GM23338 (cell line): ENCODE data around the gene FAM13C. TPM values are rescaled to one million over a fixed set of nuclear protein-coding genes. Genes with fewer than 3 reads are reported as not detected.

Source experiments
- ATAC-seq: fragments of 200-7000 bp; cut with Tn5 transposase; 3 replicates; pipeline ENCODE4 v1.9.1; 2020
- DNase-seq: peaks from one replicate; pipeline ENCODE4 v3.0.0-alpha.2; 2015; ENCODE audit warnings: low spot score
- H2AFZ ChIP-seq: fragments of 200-600 bp; sonication (generic); 2 replicates; pipeline ENCODE4 v1.8.0; 2016; ENCODE audit warnings: antibody characterized with exemption, mild to moderate bottlenecking, moderate library complexity
- H3F3A ChIP-seq: fragments of 200-600 bp; sonication (generic); replicated peaks from 2 replicates; pipeline ENCODE4 v1.8.0; 2017; ENCODE audit warnings: antibody characterized with exemption, mixed run types, low read depth
- H3K27ac ChIP-seq: fragments of 200-600 bp; sonication (generic); 2 replicates; pipeline ENCODE4 v1.6.1; 2016; ENCODE audit warnings: low read depth
- H3K27me3 ChIP-seq: fragments of 200-600 bp; sonication (generic); 2 replicates; pipeline ENCODE4 v1.8.0; 2016; ENCODE audit warnings: mild to moderate bottlenecking, mixed run types, moderate library complexity; ENCODE audit not compliant: insufficient read depth
- H3K36me3 ChIP-seq: fragments of 200-600 bp; sonication (generic); 2 replicates; pipeline ENCODE4 v1.8.0; 2016; ENCODE audit warnings: mild to moderate bottlenecking; ENCODE audit not compliant: insufficient read depth
- H3K4me1 ChIP-seq: fragments of 200-600 bp; sonication (generic); 2 replicates; pipeline ENCODE4 v1.8.0; 2016; ENCODE audit warnings: mild to moderate bottlenecking, moderate library complexity; ENCODE audit not compliant: insufficient read depth
- H3K4me2 ChIP-seq: fragments of 200-600 bp; sonication (generic); 2 replicates; pipeline ENCODE4 v1.7.1; 2017; ENCODE audit warnings: mixed run types
- H3K4me3 ChIP-seq: fragments of 200-600 bp; sonication (generic); 2 replicates; pipeline ENCODE4 v1.6.1; 2016; ENCODE audit warnings: mixed run types
- H3K79me2 ChIP-seq: fragments of 200-600 bp; sonication (generic); replicated peaks from 2 replicates; pipeline ENCODE4 v1.8.0; 2017; ENCODE audit warnings: mild to moderate bottlenecking; ENCODE audit not compliant: insufficient read depth
- H3K9me2 ChIP-seq: fragments of 200-600 bp; sonication (generic); 2 replicates; pipeline ENCODE4 v1.8.0; 2017; ENCODE audit not compliant: insufficient read depth
- H4K20me1 ChIP-seq: fragments of 200-600 bp; sonication (generic); replicated peaks from 2 replicates; pipeline ENCODE4 v1.8.0; 2017; ENCODE audit warnings: mild to moderate bottlenecking; ENCODE audit not compliant: insufficient read depth
- H3K27ac Mint-ChIP-seq: 2 replicates; pipeline ENCODE4 v1.8.0; 2020; ENCODE audit warnings: inconsistent platforms, mild to moderate bottlenecking, moderate library complexity, mixed read lengths
- H3K27me3 Mint-ChIP-seq: 3 replicates; pipeline ENCODE4 v1.8.0; 2022; ENCODE audit warnings: low read depth, mild to moderate bottlenecking, moderate library complexity, mixed read lengths, inconsistent platforms; ENCODE audit not compliant: insufficient read depth, poor library complexity
- H3K36me3 Mint-ChIP-seq: 3 replicates; pipeline ENCODE4 v1.8.0; 2021; ENCODE audit warnings: low read depth, mild to moderate bottlenecking, inconsistent platforms, moderate library complexity, mixed read lengths
- H3K4me1 Mint-ChIP-seq: 3 replicates; pipeline ENCODE4 v1.8.0; 2020; ENCODE audit warnings: mild to moderate bottlenecking, inconsistent platforms, mixed read lengths
- H3K4me3 Mint-ChIP-seq: 3 replicates; pipeline ENCODE4 v1.8.0; 2021; ENCODE audit warnings: moderate library complexity, mild to moderate bottlenecking, inconsistent platforms, mixed read lengths
- H3K9me3 Mint-ChIP-seq: 3 replicates; pipeline ENCODE4 v1.8.0; 2020; ENCODE audit warnings: moderate library complexity, mild to moderate bottlenecking, inconsistent platforms, mixed read lengths
- CREB1 ChIP-seq: fragments of 250-450 bp; sonication (Bioruptor Pico); IDR thresholded peaks from 2 replicates; pipeline ENCODE4 v1.5.0; 2020; ENCODE audit warnings: low read depth, mild to moderate bottlenecking, moderate library complexity
- CTCF ChIP-seq, 2 experiments: fragments of 200-600 bp in 1 of 2; sonication (generic) in 1 of 2; conservative IDR thresholded peaks; 2 replicates each; pipeline versions ENCODE4 v1.5.1 to v1.6.1; 2016 to 2017; ENCODE audit warnings: antibody characterized with exemption in 2 of 2, low read depth in 2 of 2, mild to moderate bottlenecking in 2 of 2, moderate library complexity in 1 of 2
- EZH2 ChIP-seq: fragments of 200-600 bp; sonication (generic); IDR thresholded peaks from one replicate; pipeline ENCODE4 v1.8.0; 2017; ENCODE audit warnings: antibody characterized with exemption, mild to moderate bottlenecking, low read depth; ENCODE audit not compliant: unreplicated experiment
- EZH2phosphoT487 ChIP-seq: fragments of 200-600 bp; sonication (generic); IDR thresholded peaks from one replicate; pipeline ENCODE4 v1.8.1; 2018; ENCODE audit warnings: antibody characterized with exemption; ENCODE audit not compliant: unreplicated experiment
- JUNB ChIP-seq: IDR thresholded peaks from one replicate; pipeline ENCODE4 v1.6.1; 2016; ENCODE audit warnings: antibody characterized with exemption; ENCODE audit not compliant: unreplicated experiment
- REST ChIP-seq: IDR thresholded peaks from one replicate; pipeline ENCODE4 v1.6.1; 2018; ENCODE audit warnings: antibody characterized with exemption; ENCODE audit not compliant: unreplicated experiment
- STAT1 ChIP-seq: IDR thresholded peaks from one replicate; pipeline ENCODE4 v1.6.1; 2016; ENCODE audit warnings: antibody characterized with exemption; ENCODE audit not compliant: unreplicated experiment
- ZNF114 ChIP-seq: fragments of 250-450 bp; sonication (Bioruptor Pico); IDR thresholded peaks from 2 replicates; pipeline ENCODE4 v1.5.0; 2020; ENCODE audit warnings: mild to moderate bottlenecking, moderate library complexity
- ZNF331 ChIP-seq: fragments of 250-450 bp; sonication (Bioruptor Pico); IDR thresholded peaks from 2 replicates; pipeline ENCODE4 v1.5.0; 2020; ENCODE audit warnings: low read depth, mild to moderate bottlenecking, moderate library complexity
- ZNF462 ChIP-seq: fragments of 250-450 bp; sonication (Bioruptor Pico); IDR thresholded peaks from 2 replicates; pipeline ENCODE4 v1.5.0; 2020; ENCODE audit warnings: mild to moderate bottlenecking, moderate library complexity
- polyA plus RNA-seq: library from polyadenylated mRNA; unstranded; fragments of >200 nt; fragmentation: Nextera tagmentation; extraction: Ambion mirVana; gene quantifications from 2 replicates; pipeline ENCODE4 v1.2.1, GENCODE V29; 2016
- total RNA-seq: library from RNA; depleted of rRNA; stranded (reverse); fragments of >200 nt; shearing (Covaris generic); gene quantifications from 2 replicates; pipeline ENCODE4 v1.2.3, GENCODE V29; 2014

FAM13C gene
- total and polyA plus RNA-seq, 2 experiments from 2014 or later: 0.94 to 2.1 TPM

- no peak overlapping the region for H3K4me2 ChIP-seq
- no peak for TF ChIP-seq ZNF114 (CRISPR knock-in tag)
- no peak for TF ChIP-seq EZH2phosphoT487
- no peak for TF ChIP-seq REST
- no peak for TF ChIP-seq ZNF462
- TF ChIP-seq CREB1: no peak
- TF ChIP-seq CTCF (conservative IDR thresholded peaks at IDR 0.05; ENCODE audit: low read depth in 2 of 2): no peak
- no peak for TF ChIP-seq ZNF331 (CRISPR knock-in tag)
- no peak for TF ChIP-seq JUNB
- no peak for TF ChIP-seq STAT1
- TF ChIP-seq EZH2: no peak
- DNase-seq (no peak), ATAC-seq (no peak)
- H3K9me2 ChIP-seq: no peaks in the 10 kb centered on the region
- Mint-ChIP-seq H3K36me3 (no peaks in the 10 kb centered on the region), H3K9me3 (no peaks in the 10 kb centered on the region), H3K27me3 (peaks cover 2% of the 10 kb centered on the region), H3K4me1 (no peaks in the 10 kb centered on the region), H3K4me3 (no peak overlapping the region), H3K27ac (no peak overlapping the region)
- H3K27ac ChIP-seq: no peak overlapping the region
- H3K4me1 ChIP-seq: no peaks in the 10 kb centered on the region
- H2AFZ ChIP-seq: no peak overlapping the region
- no peaks in the 10 kb centered on the region for H3K36me3 ChIP-seq
- no peaks in the 10 kb centered on the region; the same call in 1 of the 2 replicates for H4K20me1 ChIP-seq
- H3K4me3 ChIP-seq: no peak overlapping the region
- H3K79me2 ChIP-seq: no peaks in the 10 kb centered on the region
- no peaks in the 10 kb centered on the region for H3F3A ChIP-seq
- H3K27me3 ChIP-seq: no peaks in the 10 kb centered on the region
Observed at GRCh38 chr10:59346321-59346720, 16.0 kb downstream of the FAM13C start.
